Stimulated activated naive B cell treated with anti-CD40 and anti-IgM and Interleukin-4, amounts not matched to agents 10 μg/mL and 1 μg/mL and 100 μg/mL, for 72 hours (primary cell): ENCODE measurements around the gene PKP1.
A peak's percentile ranks its signal among the peaks of the same experiment; 100 is the strongest.

Experiments used
- ATAC-seq, 2 donors: fragments of 150-1000 bp; cut with Tn5 transposase; replicated peaks; 2 replicates each; pipeline ENCODE4 v1.10.0; 2021; ENCODE audit warnings: moderate library complexity in 1 of 2
- DNase-seq: peaks from one replicate; pipeline ENCODE4 v3.0.0; 2021
- H3K27ac Mint-ChIP-seq: one replicate; pipeline ENCODE4 v1.8.0; 2022; ENCODE audit warnings: mild to moderate bottlenecking, mixed read lengths
- H3K27me3 Mint-ChIP-seq, 2 donors: one replicate each; pipeline ENCODE4 v1.8.0; 2022; ENCODE audit warnings: mixed read lengths in 2 of 2
- H3K36me3 Mint-ChIP-seq, 2 donors: one replicate each; pipeline ENCODE4 v1.8.0; 2022; ENCODE audit warnings: mixed read lengths in 2 of 2, mild to moderate bottlenecking in 1 of 2
- H3K4me1 Mint-ChIP-seq, 2 donors: one replicate each; pipeline ENCODE4 v1.8.0; 2022; ENCODE audit warnings: mixed read lengths in 2 of 2, mild to moderate bottlenecking in 1 of 2
- H3K4me3 Mint-ChIP-seq, 2 donors: one replicate each; pipeline ENCODE4 v1.8.0; 2022; ENCODE audit warnings: mild to moderate bottlenecking in 2 of 2, mixed read lengths in 2 of 2, moderate library complexity in 1 of 2
- H3K9me3 Mint-ChIP-seq, 2 donors: one replicate each; pipeline ENCODE4 v1.8.0; 2022; ENCODE audit warnings: mixed read lengths in 2 of 2, mild to moderate bottlenecking in 1 of 2

The PKP1 gene

GRCh38 chr1:201371792-201372191 lies 88.5 kb downstream of the PKP1 start:
- no peaks in the 10 kb centered on the region for H3K36me3 Mint-ChIP-seq
- H3K4me3 Mint-ChIP-seq: no peak overlapping the region

GRCh38 chr1:201374364-201374763 lies 91.1 kb downstream of the PKP1 start:
- H3K27ac Mint-ChIP-seq: no peak overlapping the region
- peaks cover 10 to 30% of the 10 kb centered on the region in 2 donors for H3K27me3 Mint-ChIP-seq
- DNase-seq: no peak
- no peak for ATAC-seq
- no peaks in the 10 kb centered on the region for H3K4me1 Mint-ChIP-seq
- no peaks in the 10 kb centered on the region for H3K36me3 Mint-ChIP-seq
- no peaks in the 10 kb centered on the region for H3K9me3 Mint-ChIP-seq
- no peak overlapping the region for H3K4me3 Mint-ChIP-seq

More at GRCh38 chr1:201371792-201372191, 88.5 kb downstream of the PKP1 start:
- Mint-ChIP-seq H3K4me1 (no peaks in the 10 kb centered on the region), H3K9me3 (no peaks in the 10 kb centered on the region), H3K27me3 (peaks cover 21 to 45% of the 10 kb centered on the region in 2 donors), H3K27ac (no peak overlapping the region)
- no peak for DNase-seq
- ATAC-seq: no peak

GRCh38 chr1:201375169-201375568 lies 91.9 kb downstream of the PKP1 start:
- no peaks in the 10 kb centered on the region for H3K9me3 Mint-ChIP-seq
- H3K36me3 Mint-ChIP-seq: no peaks in the 10 kb centered on the region
- ATAC-seq: no peak
- no peaks in the 10 kb centered on the region for H3K4me1 Mint-ChIP-seq
- H3K4me3 Mint-ChIP-seq: no peak overlapping the region
- peaks cover 8 to 27% of the 10 kb centered on the region in 2 donors for H3K27me3 Mint-ChIP-seq
- DNase-seq: no peak
- no peak overlapping the region for H3K27ac Mint-ChIP-seq

DNA sequence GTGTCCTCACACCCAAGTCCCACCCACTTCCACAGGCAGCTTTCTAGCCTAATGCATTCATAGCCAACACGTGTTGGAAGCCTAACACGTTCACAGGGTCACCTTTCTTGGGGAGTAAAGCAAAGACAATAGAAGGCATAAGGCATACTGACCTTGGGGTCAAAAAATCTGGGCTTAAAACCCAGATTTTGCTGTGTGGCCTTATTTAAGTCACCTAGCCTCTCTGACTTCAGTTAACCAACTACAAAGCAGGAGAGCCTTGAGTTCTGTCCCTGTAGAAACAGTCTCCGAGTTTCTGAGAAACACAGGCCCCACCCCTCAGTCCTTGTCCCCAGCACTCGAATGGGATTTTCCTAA lies 92.8 kb downstream of the PKP1 start:
- Mint-ChIP-seq H3K27ac (no peak overlapping the region), H3K27me3 (peaks cover 6 to 27% of the 10 kb centered on the region in 2 donors), H3K36me3 (no peaks in the 10 kb centered on the region), H3K9me3 (no peaks in the 10 kb centered on the region), H3K4me1 (no peaks in the 10 kb centered on the region), H3K4me3 (no peak overlapping the region)
- ATAC-seq: no peak
- no peak for DNase-seq

- no peak overlapping the region for H3K4me3 Mint-ChIP-seq
- DNase-seq (no peak), ATAC-seq (peak; percentile 36 to 61)
- H3K4me1 Mint-ChIP-seq: no peaks in the 10 kb centered on the region
- H3K27me3 Mint-ChIP-seq: peaks cover 0 to 28% of the 10 kb centered on the region in 2 donors
- no peaks in the 10 kb centered on the region for H3K36me3 Mint-ChIP-seq
- H3K27ac Mint-ChIP-seq: no peak overlapping the region
- no peaks in the 10 kb centered on the region for H3K9me3 Mint-ChIP-seq
Measured at GRCh38 chr1:201376464-201377374, 93.4 kb downstream of the PKP1 start.

GRCh38 chr1:201377611-201378092 lies 94.3 kb downstream of the PKP1 start, which contains the start of gene TNNT2:
Gene TNNT2 (minus strand): TSS chr1:201377680. CDS start chr1:201373254, 4,426 bp downstream.
- Mint-ChIP-seq H3K4me3 (no peak within 1 kb of the TSS), H3K4me1 (peaks cover 0 to 2% of the 10 kb centered on the region in 2 donors), H3K27ac (no peak within 1 kb of the TSS), H3K27me3 (peaks cover 5 to 25% of the 10 kb centered on the region in 2 donors), H3K36me3 (no peaks in the 10 kb centered on the region), H3K9me3 (no peaks in the 10 kb centered on the region)
- no peak for ATAC-seq
- no peak for DNase-seq

DNA sequence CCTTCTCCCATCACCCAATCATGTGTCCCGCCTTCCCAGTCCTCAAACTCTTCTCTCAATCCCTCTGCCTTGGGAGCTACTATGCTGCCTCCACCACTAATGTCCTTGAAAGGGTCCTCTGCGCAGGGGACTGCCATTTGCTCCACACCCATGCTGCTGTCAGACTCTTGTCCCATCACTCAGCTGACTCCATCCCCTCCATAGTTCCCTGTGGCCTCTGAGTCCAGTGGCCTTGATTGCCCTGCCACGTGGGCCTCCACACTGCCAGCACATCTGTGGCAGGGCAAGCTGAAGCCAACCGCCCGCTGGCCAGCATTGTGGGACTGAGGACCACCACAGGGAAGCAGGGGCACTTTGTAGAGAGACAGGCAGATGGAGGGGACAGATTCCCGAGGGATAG lies 95.5 kb downstream of the PKP1 start:
- no peak overlapping the region for H3K4me3 Mint-ChIP-seq
- H3K4me1 Mint-ChIP-seq: peaks cover 0 to 2% of the 10 kb centered on the region in 2 donors
- no peaks in the 10 kb centered on the region for H3K9me3 Mint-ChIP-seq
- H3K27me3 Mint-ChIP-seq: peaks cover 12 to 24% of the 10 kb centered on the region in 2 donors
- no peak for ATAC-seq
- no peak for DNase-seq
- H3K27ac Mint-ChIP-seq: no peak overlapping the region
- no peaks in the 10 kb centered on the region for H3K36me3 Mint-ChIP-seq

GRCh38 chr1:201379733-201380242 lies 96.5 kb downstream of the PKP1 start:
- Mint-ChIP-seq H3K4me3 (no peak overlapping the region), H3K36me3 (no peaks in the 10 kb centered on the region), H3K27ac (no peak overlapping the region), H3K9me3 (no peaks in the 10 kb centered on the region), H3K4me1 (peaks cover 0 to 2% of the 10 kb centered on the region in 2 donors), H3K27me3 (peaks cover 21 to 25% of the 10 kb centered on the region in 2 donors)
- ATAC-seq (no peak), DNase-seq (no peak)

- Mint-ChIP-seq H3K27ac (no peak overlapping the region), H3K9me3 (no peaks in the 10 kb centered on the region), H3K36me3 (no peaks in the 10 kb centered on the region), H3K27me3 (peaks cover 34 to 36% of the 10 kb centered on the region in 2 donors), H3K4me1 (peaks cover 0 to 4% of the 10 kb centered on the region in 2 donors), H3K4me3 (no peak overlapping the region)
- no peak for ATAC-seq
- DNase-seq: no peak
Measured at GRCh38 chr1:201381130-201381529, 97.8 kb downstream of the PKP1 start.
